ENCODE measurements around the gene ZEB1. TPM values are rescaled to one million over a fixed set of nuclear protein-coding genes. Genes with fewer than 3 reads are reported as not detected.
A peak's percentile ranks its signal among the peaks of the same experiment; 100 is the strongest.

The ZEB1 gene
- total and polyA plus RNA-seq, 2 of the 4 experiments (the other 2 are of a cell fraction): 23.7 to 108 TPM

GRCh38 chr10:31299119-31299518 is 19.9 kb upstream of the ZEB1 start:
- no peak overlapping the region for H3K4me3 ChIP-seq (ENCODE audit: insufficient read depth, low read depth, low read length)
- H4K8ac ChIP-seq (ENCODE audit: low read depth in 2 of 2, low read length in 2 of 2): peak overlapping the region; percentile 67 to 69; a peak in 2 of 4 replicates
- peak overlapping the region; percentile 17; the same call in 1 of the 2 replicates for H3K56ac ChIP-seq (ENCODE audit: extremely low read depth, insufficient read depth, low read length)
- H4K91ac ChIP-seq (ENCODE audit: insufficient read depth, low read depth, low read length): peak overlapping the region; percentile 93
- peak overlapping the region; percentile 95 for H3K4ac ChIP-seq (ENCODE audit: low read depth, low read length)
- H3K14ac ChIP-seq (replicated peaks; ENCODE audit: low read depth, low read length): peak overlapping the region; percentile 35
- peak overlapping the region; percentile 83 for H4K5ac ChIP-seq (ENCODE audit: low read depth, low read length)
- ChIA-PET POLR2A (ENCODE audit: unreplicated experiment) (no interaction called here), CTCF (interaction anchor here (0.6 kb wide), 1 partner anchor 14 kb away, joined by 3 read pairs; no protein-coding TSS in a partner anchor)
- no peaks in the 10 kb centered on the region for H3K36me3 ChIP-seq (ENCODE audit: control insufficient read depth, insufficient read depth, low read length)
- peak overlapping the region; percentile 96 for H2BK20ac ChIP-seq (ENCODE audit: low read depth, low read length)
- peaks cover 5 to 13% of the 10 kb centered on the region in 2 experiments; a peak in 3 of 4 replicates for H3K79me1 ChIP-seq (ENCODE audit: low read depth in 1 of 2, low read length in 2 of 2)
- dilution Hi-C loops (cut with HindIII; ENCODE audit: low sequenced_read_pairs, unreplicated experiment) (no loop called here), in situ Hi-C loops (cut with MboI; ENCODE audit: low sequenced_read_pairs) (no loop called here), intact Hi-C loops (cut with micrococcal nuclease) (no loop called here)
- H4K20me1 ChIP-seq (ENCODE audit: insufficient read depth, low read length): no peaks in the 10 kb centered on the region
- no peak overlapping the region for H3K9ac ChIP-seq (ENCODE audit: low read depth, low read length)
- DNase-seq: peak; percentile 22
- peak overlapping the region; percentile 36; the same call in 1 of the 2 replicates for H3K4me2 ChIP-seq (ENCODE audit: low read depth, low read length)
- H2BK15ac ChIP-seq (ENCODE audit: low read depth, low read length): peak overlapping the region; percentile 97; the same call in 2 of the 3 replicates
- WGBS, 2 experiments (ENCODE audit: extremely low coverage in 2 of 2, insufficient read length in 1 of 2): no CpG with 5 or more reads among the region's 1 CpG
- no peak for ATAC-seq (ENCODE audit: low read depth)
- peak overlapping the region; percentile 96 for H3K18ac ChIP-seq (ENCODE audit: low read depth, low read length)
- no peaks in the 10 kb centered on the region for H3K27me3 ChIP-seq (ENCODE audit: control insufficient read depth, insufficient read depth, low read length)
- H2AK5ac ChIP-seq (ENCODE audit: low read depth, low read length): peak overlapping the region; percentile 74; the same call in 1 of the 2 replicates
- H3K9me3 ChIP-seq (ENCODE audit: control insufficient read depth, insufficient read depth, low read length): no peaks in the 10 kb centered on the region
- no peak for TF ChIP-seq FOS (IDR thresholded peaks at IDR 0.05; ENCODE audit: low read depth, low read length)
- no peak for TF ChIP-seq MXI1 (IDR thresholded peaks at IDR 0.05; ENCODE audit: borderline replicate concordance, low read depth, low read length)
- TF ChIP-seq MAFK (IDR thresholded peaks at IDR 0.05; ENCODE audit: low read depth, low read length): 0 out of 2 replicates have a peak, but pooled peaks have one; percentile 29
- TF ChIP-seq NFE2L2 (IDR thresholded peaks at IDR 0.05; ENCODE audit: low read depth, low read length): peak; percentile 74
- no peak for TF ChIP-seq POLR2A (IDR thresholded peaks at IDR 0.05; ENCODE audit: low read depth, low read length)
- no peak for TF ChIP-seq ELK1 (IDR thresholded peaks at IDR 0.05; ENCODE audit: borderline replicate concordance, low read depth, low read length)
- TF ChIP-seq RCOR1 (IDR thresholded peaks at IDR 0.05; ENCODE audit: insufficient replicate concordance, low read length): no peak
- peak overlapping the region; percentile 74; the same call in 1 of the 2 replicates for H3K23ac ChIP-seq (ENCODE audit: low read depth, low read length)
- H2AFZ ChIP-seq (replicated peaks; ENCODE audit: low read length, poor library complexity): no peak overlapping the region
- BruUV-seq (replicated peaks): no TSS peak
- H2BK120ac ChIP-seq (ENCODE audit: low read depth, low read length): peak overlapping the region; percentile 94
- peaks cover 9% of the 10 kb centered on the region for H3K9me1 ChIP-seq (ENCODE audit: insufficient read depth, low read length)
- no peak overlapping the region for H2AK9ac ChIP-seq (replicated peaks; ENCODE audit: low read depth, low read length, poor library complexity)
- peaks cover 11% of the 10 kb centered on the region for H3K4me1 ChIP-seq (ENCODE audit: control insufficient read depth, insufficient read depth, low read length)
- H3K27ac ChIP-seq (ENCODE audit: insufficient read depth, low read length): peak overlapping the region; percentile 10; the same call in 1 of the 2 replicates
- peak overlapping the region; percentile 91 for H2BK5ac ChIP-seq (ENCODE audit: low read depth, low read length, poor library complexity, severe bottlenecking)
